GM12878 (cell line): ENCODE results near the gene AVPR1B. TPM values are rescaled to one million over a fixed set of nuclear protein-coding genes. Genes with fewer than 3 reads are reported as not detected.

Source experiments
- ATAC-seq: fragments of 200-7000 bp; cut with Tn5 transposase; 3 replicates; pipeline ENCODE4 v1.9.1; 2020; ENCODE audit warnings: mild to moderate bottlenecking, moderate library complexity
- BruUV-seq: library from RNA; stranded (reverse); fragments of 400-500 nt; replicated peaks from 2 replicates; lab custom pipeline; 2021; lab: Mats Ljungman, UMichigan
- CTCF ChIA-PET: fragments of 300-600 bp; sonication (Branson Sonifier 250); formaldehyde crosslinking; extraction: SDS; loops from one replicate; lab custom pipeline; 2021; ENCODE audit warnings: inconsistent platforms; lab: Yijun Ruan, JAX
- POLR2A ChIA-PET: fragments of 350-600 bp; formaldehyde crosslinking; extraction: SDS; loops from one replicate; lab custom pipeline; 2021; ENCODE audit warnings: inconsistent platforms; lab: Charles Lee
- RAD21 ChIA-PET: fragments of 300-600 bp; sonication (Branson Sonifier 250); formaldehyde crosslinking; loops from one replicate; lab custom pipeline; 2023; ENCODE audit warnings: antibody characterized with exemption; ENCODE audit not compliant: unreplicated experiment; lab: Charles Lee
- SMC1A ChIA-PET: fragments of 300-600 bp; sonication (Branson Sonifier 250); formaldehyde crosslinking; loops from one replicate; lab custom pipeline; 2023; ENCODE audit not compliant: unreplicated experiment, uncharacterized antibody; lab: Charles Lee
- DNase-seq: peaks from one replicate; pipeline ENCODE4 v3.0.0-alpha.2; 2011; ENCODE audit warnings: low read depth, low spot score
- FAIRE-seq: peaks from 3 replicates; lab custom pipeline; 2011; peaks lifted over from hg19 to GRCh38; lab: Jason Lieb, UNC
- H2AFZ ChIP-seq: 2 replicates; pipeline ENCODE4 v1.6.0; 2011; ENCODE audit warnings: low read depth, low read length, control low read depth; ENCODE audit not compliant: control insufficient read depth
- H3K27ac ChIP-seq: 2 replicates; pipeline ENCODE4 v1.5.1; 2011; ENCODE audit warnings: control low read depth; ENCODE audit not compliant: control insufficient read depth, insufficient read depth
- H3K27me3 ChIP-seq, 2 experiments: replicated peaks in 1 of 2; 2 replicates each; pipeline versions ENCODE4 v1.6.0 to v1.6.1; 2011; ENCODE audit warnings: low read length in 1 of 2; ENCODE audit not compliant: control insufficient read depth in 2 of 2, insufficient read depth in 2 of 2
- H3K36me3 ChIP-seq, 2 experiments: 2 replicates each; pipeline ENCODE4 v1.5.1; 2011; ENCODE audit warnings: low read length in 1 of 2; ENCODE audit not compliant: control insufficient read depth in 2 of 2, insufficient read depth in 2 of 2
- H3K4me1 ChIP-seq: 2 replicates; pipeline ENCODE4 v1.6.1; 2011; ENCODE audit warnings: mild to moderate bottlenecking, low read length, moderate library complexity, mixed read lengths; ENCODE audit not compliant: control insufficient read depth, insufficient read depth
- H3K4me2 ChIP-seq: 2 replicates; pipeline ENCODE4 v1.6.0; 2011; ENCODE audit warnings: control low read depth; ENCODE audit not compliant: control insufficient read depth, insufficient read depth
- H3K4me3 ChIP-seq: fragments of 200-600 bp; sonication (generic); 2 replicates; pipeline ENCODE4 v1.5.1; 2016
- H3K79me2 ChIP-seq: 2 replicates; pipeline ENCODE4 v1.6.0; 2011; ENCODE audit warnings: low read length; ENCODE audit not compliant: control insufficient read depth, insufficient read depth
- H3K9ac ChIP-seq: 2 replicates; pipeline ENCODE4 v1.8.0; 2011; ENCODE audit warnings: low read length, control low read depth, mixed read lengths; ENCODE audit not compliant: control insufficient read depth, insufficient read depth
- H3K9me3 ChIP-seq: replicated peaks from 3 replicates; pipeline ENCODE4 v1.5.1; 2011; ENCODE audit warnings: mild to moderate bottlenecking, low read length; ENCODE audit not compliant: control insufficient read depth, insufficient read depth
- H4K20me1 ChIP-seq: 2 replicates; pipeline ENCODE4 v1.6.0; 2011; ENCODE audit not compliant: control insufficient read depth, insufficient read depth
- BMI1 ChIP-seq: fragments of 450-650 bp; IDR thresholded peaks from 2 replicates; pipeline ENCODE4 v1.6.1; 2016; ENCODE audit warnings: mild to moderate bottlenecking, moderate library complexity, borderline replicate concordance
- CEBPB ChIP-seq, 2 experiments: fragments of 150-350 bp in 1 of 2; IDR thresholded peaks; 2 replicates each; pipeline ENCODE4 v1.6.1; 2012 to 2014; ENCODE audit warnings: low read depth in 2 of 2, low read length in 2 of 2, borderline replicate concordance in 1 of 2, inconsistent platforms in 1 of 2
- LARP7 ChIP-seq: fragments of 450-650 bp; IDR thresholded peaks from 2 replicates; pipeline ENCODE4 v1.6.1; 2017; ENCODE audit warnings: mild to moderate bottlenecking
- MXI1 ChIP-seq: fragments of 150-350 bp; IDR thresholded peaks from 2 replicates; pipeline ENCODE4 v1.6.1; 2011; ENCODE audit warnings: low read depth, mild to moderate bottlenecking, inconsistent platforms, low read length, improper control_type of control experiment
- NBN ChIP-seq: fragments of 450-650 bp; IDR thresholded peaks from 2 replicates; pipeline ENCODE4 v1.6.1; 2016
- ZNF384 ChIP-seq: IDR thresholded peaks from 2 replicates; pipeline ENCODE4 v1.6.1; 2012; ENCODE audit warnings: low read depth, mild to moderate bottlenecking, low read length, improper control_type of control experiment, borderline replicate concordance
- WGBS: methylation state at CpG from one replicate; pipeline ENCODE4 v1.1.6; 2016; ENCODE audit warnings: low lambda C conversion rate; ENCODE audit not compliant: insufficient replicate concordance, insufficient coverage; ENCODE audit errors: missing lambda C conversion rate; 5-methylcytosine and 5-hydroxymethylcytosine counted together
- in situ Hi-C: fragments of 300-500 bp; cut with MboI; formaldehyde crosslinking; loops from 9 replicates; pipeline ENCODE4 v1.14.3; 2018; ENCODE audit warnings: mixed read lengths
- intact Hi-C: fragments of 100-400 bp; cut with micrococcal nuclease; formaldehyde crosslinking; loops from one replicate; pipeline ENCODE4 v1.14.2; 2022; ENCODE audit not compliant: unreplicated experiment
- polyA plus RNA-seq, 11 experiments: library from polyadenylated mRNA; depleted of rRNA in 4 of 11; unstranded in 6 of 11; stranded (reverse) in 5 of 11; fragments of >200 nt; fragmentation: Nextera tagmentation in 4 of 11; fragmentation: Illumina TruSeq in 1 of 11; extraction: Ambion mirVana in 4 of 11; extraction: Trizol in 1 of 11; gene quantifications; 1 replicate in 1 of 11; 2 replicates in 10 of 11; pipeline versions ENCODE4 v1.2.1 to v1.2.3, GENCODE V29; 2011 to 2016; ENCODE audit warnings: inconsistent platforms in 2 of 11, missing spikeins in 2 of 11, low read depth in 1 of 11
- total RNA-seq, 4 experiments: library from RNA; depleted of rRNA in 3 of 4; stranded (reverse); fragments of >200 nt in 3 of 4; fragmentation: Illumina TruSeq in 1 of 4; extraction: Trizol in 1 of 4; gene quantifications; 2 replicates each; pipeline versions ENCODE4 v1.2.1 to v1.2.3, GENCODE V29; 2013 to 2021
- TF ChIP-seq, protein P1 (sequence below): fragments of 450-650 bp; IDR thresholded peaks from 2 replicates; pipeline ENCODE4 v1.6.1; 2017; ENCODE audit warnings: mild to moderate bottlenecking

The AVPR1B gene
- total and polyA plus RNA-seq, 10 of the 15 experiments (the other 5 are each of a cell fraction or from before 2014, with no cell fraction given), result not detected

DNA sequence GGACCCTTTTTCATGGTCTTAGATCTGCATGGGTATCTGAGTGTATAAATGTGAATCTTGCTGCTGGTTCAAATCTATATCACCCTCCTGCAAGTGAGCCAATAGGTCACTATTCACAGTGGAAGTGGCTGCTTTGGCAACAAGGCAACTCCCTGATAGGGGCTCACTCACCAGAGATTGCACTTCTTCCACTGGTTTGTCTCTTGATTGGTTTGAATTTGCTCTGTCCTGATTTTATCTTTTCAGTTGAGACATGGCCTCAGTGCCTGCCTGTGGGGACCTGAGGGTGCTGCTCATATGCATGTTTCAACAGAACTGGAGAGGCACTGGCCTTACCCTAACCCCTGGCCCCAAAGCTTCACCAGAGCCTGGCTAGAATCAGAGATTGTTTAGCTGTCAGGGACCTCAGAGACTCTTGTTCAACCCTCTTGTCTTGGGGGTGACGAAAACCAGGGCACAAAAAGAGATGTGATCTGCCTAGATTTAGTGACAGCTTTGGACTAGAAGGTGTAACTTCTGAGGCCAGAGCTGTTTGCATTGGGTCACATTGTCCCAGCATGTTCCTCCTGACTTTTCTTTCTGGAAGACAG, 16.9 kb downstream of the AVPR1B start:
- SMC1A ChIA-PET, result interaction anchor here (1.1 to 16.8 kb wide), 2 partner anchors 8 to 70 kb away, joined by 3 to 329 read pairs; no protein-coding TSS in a partner anchor
- no peak overlapping the region for H3K4me2 ChIP-seq
- in situ Hi-C loops, result loop anchor here (5.0 kb wide), 1 partner anchor 73 kb away; no protein-coding TSS in a partner anchor
- no peak for TF ChIP-seq ZNF384
- no peak for TF ChIP-seq CEBPB (IDR thresholded peaks at IDR 0.05; ENCODE audit: borderline replicate concordance in 1 of 2, low read depth in 2 of 2, low read length in 2 of 2)
- TF ChIP-seq BMI1, result no peak
- TF ChIP-seq MXI1, result no peak
- TF ChIP-seq, protein P1, sequence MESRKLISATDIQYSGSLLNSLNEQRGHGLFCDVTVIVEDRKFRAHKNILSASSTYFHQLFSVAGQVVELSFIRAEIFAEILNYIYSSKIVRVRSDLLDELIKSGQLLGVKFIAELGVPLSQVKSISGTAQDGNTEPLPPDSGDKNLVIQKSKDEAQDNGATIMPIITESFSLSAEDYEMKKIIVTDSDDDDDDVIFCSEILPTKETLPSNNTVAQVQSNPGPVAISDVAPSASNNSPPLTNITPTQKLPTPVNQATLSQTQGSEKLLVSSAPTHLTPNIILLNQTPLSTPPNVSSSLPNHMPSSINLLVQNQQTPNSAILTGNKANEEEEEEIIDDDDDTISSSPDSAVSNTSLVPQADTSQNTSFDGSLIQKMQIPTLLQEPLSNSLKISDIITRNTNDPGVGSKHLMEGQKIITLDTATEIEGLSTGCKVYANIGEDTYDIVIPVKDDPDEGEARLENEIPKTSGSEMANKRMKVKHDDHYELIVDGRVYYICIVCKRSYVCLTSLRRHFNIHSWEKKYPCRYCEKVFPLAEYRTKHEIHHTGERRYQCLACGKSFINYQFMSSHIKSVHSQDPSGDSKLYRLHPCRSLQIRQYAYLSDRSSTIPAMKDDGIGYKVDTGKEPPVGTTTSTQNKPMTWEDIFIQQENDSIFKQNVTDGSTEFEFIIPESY, result no peak
- TF ChIP-seq NBN, result no peak
- TF ChIP-seq LARP7, result no peak
- DNase-seq (no peak), ATAC-seq (no peak), FAIRE-seq (no peak)
- BruUV-seq, result no TSS peak
- POLR2A ChIA-PET, result no interaction called here
- CTCF ChIA-PET, result interaction anchor here (0.8 to 12.1 kb wide), 5 partner anchors 68 to 182 kb away, joined by 3 to 296 read pairs (median 6); no protein-coding TSS in a partner anchor
- no peaks in the 10 kb centered on the region for H3K36me3 ChIP-seq
- RAD21 ChIA-PET, result no interaction called here
- H3K4me1 ChIP-seq, result no peaks in the 10 kb centered on the region; the same call in 1 of the 2 replicates
- WGBS, result 29% methylated on average over 1 of the region's 1 CpG
- no peaks in the 10 kb centered on the region; a peak in 1 of 4 replicates for H3K27me3 ChIP-seq
- H2AFZ ChIP-seq, result no peak overlapping the region
- no peak overlapping the region for H3K9ac ChIP-seq
- no peaks in the 10 kb centered on the region for H4K20me1 ChIP-seq
- no peaks in the 10 kb centered on the region for H3K9me3 ChIP-seq
- intact Hi-C loops, result no loop called here
- no peak overlapping the region for H3K27ac ChIP-seq
- no peak overlapping the region for H3K4me3 ChIP-seq
- no peaks in the 10 kb centered on the region for H3K79me2 ChIP-seq
